Myocyte (in vitro differentiated cells): Measurements from ENCODE around the gene PABPN1. TPM values are rescaled to one million over a fixed set of nuclear protein-coding genes. Genes with fewer than 3 reads are reported as not detected.

Experiments used
- DNase-seq: peaks from one replicate; pipeline ENCODE4 v3.0.0-alpha.2; 2012; ENCODE audit warnings: low read depth
- total RNA-seq: library from RNA; depleted of rRNA; stranded (reverse); fragments of >200 nt; gene quantifications from 2 replicates; pipeline ENCODE4 v1.2.3, GENCODE V29; 2014

PABPN1 gene
- total RNA-seq, 1 donor from 2014 or later = 90.2 TPM

GRCh38 chr14:23326491-23327332, 5.5 kb downstream of the PABPN1 start:
- no peak for DNase-seq

- peak; percentile 82 for DNase-seq
Measured at GRCh38 chr14:23327947-23328744, 6.9 kb downstream of the PABPN1 start.

GRCh38 chr14:23335623-23336022, 14.4 kb downstream of the PABPN1 start:
- DNase-seq = no peak

- DNase-seq = no peak
Measured at GRCh38 chr14:23339506-23340268, 18.4 kb downstream of the PABPN1 start.

GRCh38 chr14:23344481-23344880, 23.2 kb downstream of the PABPN1 start:
- no peak for DNase-seq

GRCh38 chr14:23345987-23346692, 24.9 kb downstream of the PABPN1 start:
- no peak for DNase-seq

GRCh38 chr14:23346693-23347405, 25.6 kb downstream of the PABPN1 start:
- no peak for DNase-seq

- DNase-seq = no peak
Measured at GRCh38 chr14:23347406-23348296, 26.4 kb downstream of the PABPN1 start.

GRCh38 chr14:23348297-23348655, 27.0 kb downstream of the PABPN1 start:
- DNase-seq = no peak

GRCh38 chr14:23349156-23349845, 28.0 kb downstream of the PABPN1 start:
- DNase-seq = no peak

- no peak for DNase-seq
Measured at GRCh38 chr14:23351681-23352505, 30.6 kb downstream of the PABPN1 start.

- DNase-seq = peak; percentile 69
Measured at GRCh38 chr14:23352506-23353432, 31.5 kb downstream of the PABPN1 start, which contains the start of gene SLC22A17. SLC22A17 (minus strand) TSS chr14:23352887.

GRCh38 chr14:23353433-23353780, 32.1 kb downstream of the PABPN1 start:
- DNase-seq = no peak

- DNase-seq = no peak
Measured at GRCh38 chr14:23354990-23355389, 33.7 kb downstream of the PABPN1 start.

- no peak for DNase-seq
Measured at GRCh38 chr14:23355871-23356435, 34.7 kb downstream of the PABPN1 start.

- no peak for DNase-seq
Measured at GRCh38 chr14:23356662-23357061, 35.4 kb downstream of the PABPN1 start.
